NCI-H1048 (cell line): ENCODE data around the gene ARHGAP42.
A peak's percentile ranks its signal among the peaks of the same experiment; 100 is the strongest.

Source experiments
- DNase-seq: peaks from one replicate; lab custom pipeline; 2025; lab: John Stamatoyannopoulos, UW

Gene ARHGAP42

GRCh38 chr11:100682247-100682969 is 4.7 kb upstream of the ARHGAP42 start:
- no peak for DNase-seq

GRCh38 chr11:100683126-100683525 is 4.0 kb upstream of the ARHGAP42 start:
- DNase-seq, result no peak

GRCh38 chr11:100684101-100685065 is 2.7 kb upstream of the ARHGAP42 start:
- no peak for DNase-seq

- DNase-seq, result no peak
These were observed 523 bp upstream of the ARHGAP42 start for GRCh38 chr11:100686476-100687053.

- DNase-seq, result peak; percentile 35
These were observed 725 bp downstream of the ARHGAP42 start for GRCh38 chr11:100687630-100688395.

GRCh38 chr11:100689141-100689540 is 2.1 kb downstream of the ARHGAP42 start:
- no peak for DNase-seq

- DNase-seq, result no peak
These were observed 5.0 kb downstream of the ARHGAP42 start for GRCh38 chr11:100691896-100692653.

- no peak for DNase-seq
These were observed 8.8 kb downstream of the ARHGAP42 start for GRCh38 chr11:100695911-100696310.

GRCh38 chr11:100703139-100703538 is 16.1 kb downstream of the ARHGAP42 start:
- no peak for DNase-seq

- DNase-seq, result no peak
These were observed 16.9 kb downstream of the ARHGAP42 start for GRCh38 chr11:100703801-100704575.

GRCh38 chr11:100705447-100705846 is 18.4 kb downstream of the ARHGAP42 start:
- DNase-seq, result no peak

GRCh38 chr11:100706179-100706578 is 19.1 kb downstream of the ARHGAP42 start:
- DNase-seq, result no peak

- no peak for DNase-seq
These were observed 22.3 kb downstream of the ARHGAP42 start for GRCh38 chr11:100709233-100709957.

- DNase-seq, result no peak
These were observed 24.9 kb downstream of the ARHGAP42 start for GRCh38 chr11:100711984-100712383.

- no peak for DNase-seq
These were observed 25.5 kb downstream of the ARHGAP42 start for GRCh38 chr11:100712583-100712982.

- DNase-seq, result no peak
These were observed 28.2 kb downstream of the ARHGAP42 start for GRCh38 chr11:100715165-100715761.

- no peak for DNase-seq
These were observed 29.8 kb downstream of the ARHGAP42 start for GRCh38 chr11:100716838-100717237.

GRCh38 chr11:100719362-100719761 is 32.3 kb downstream of the ARHGAP42 start:
- DNase-seq, result no peak

- DNase-seq, result no peak
These were observed 32.7 kb downstream of the ARHGAP42 start for GRCh38 chr11:100719809-100720221.
